SU-DHL-6 (cell line): Measurements from ENCODE around the gene FAM81A.

Source experiments
- EZH2phosphoT487 ChIP-seq: fragments of 200-600 bp; sonication (generic), shearing (Covaris generic); conservative IDR thresholded peaks from 2 replicates; pipeline ENCODE4 v1.6.1; 2018; ENCODE audit warnings: mild to moderate bottlenecking, antibody characterized with exemption, low read length, moderate library complexity, mixed read lengths
- TF ChIP-seq, protein P1 (sequence below): fragments of 200-600 bp; sonication (generic); IDR thresholded peaks from one replicate; pipeline ENCODE4 v1.5.1; 2017; ENCODE audit warnings: antibody characterized with exemption, mild to moderate bottlenecking, low read length, moderate library complexity; ENCODE audit not compliant: insufficient read depth, poor library complexity, severe bottlenecking

DNA sequence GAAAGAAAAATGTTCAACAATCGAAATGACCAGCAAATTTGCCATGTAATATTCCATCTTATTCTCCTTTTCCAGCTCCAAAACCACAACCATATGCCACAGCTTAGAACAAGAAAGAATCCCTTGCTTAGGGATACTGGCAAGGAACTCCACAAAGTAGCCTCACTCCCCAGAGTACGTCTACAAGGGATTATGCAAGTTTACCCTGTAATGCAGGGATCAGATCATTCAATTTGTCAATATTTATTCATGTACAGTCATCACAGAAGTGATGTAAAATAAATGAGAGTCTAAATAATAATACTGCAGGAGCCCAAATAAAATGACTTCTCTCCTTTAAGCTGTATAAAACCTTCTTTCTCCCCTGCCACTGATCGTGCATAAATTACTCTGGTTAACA lies 41.8 kb upstream of the FAM81A start:
- TF ChIP-seq, protein P1, sequence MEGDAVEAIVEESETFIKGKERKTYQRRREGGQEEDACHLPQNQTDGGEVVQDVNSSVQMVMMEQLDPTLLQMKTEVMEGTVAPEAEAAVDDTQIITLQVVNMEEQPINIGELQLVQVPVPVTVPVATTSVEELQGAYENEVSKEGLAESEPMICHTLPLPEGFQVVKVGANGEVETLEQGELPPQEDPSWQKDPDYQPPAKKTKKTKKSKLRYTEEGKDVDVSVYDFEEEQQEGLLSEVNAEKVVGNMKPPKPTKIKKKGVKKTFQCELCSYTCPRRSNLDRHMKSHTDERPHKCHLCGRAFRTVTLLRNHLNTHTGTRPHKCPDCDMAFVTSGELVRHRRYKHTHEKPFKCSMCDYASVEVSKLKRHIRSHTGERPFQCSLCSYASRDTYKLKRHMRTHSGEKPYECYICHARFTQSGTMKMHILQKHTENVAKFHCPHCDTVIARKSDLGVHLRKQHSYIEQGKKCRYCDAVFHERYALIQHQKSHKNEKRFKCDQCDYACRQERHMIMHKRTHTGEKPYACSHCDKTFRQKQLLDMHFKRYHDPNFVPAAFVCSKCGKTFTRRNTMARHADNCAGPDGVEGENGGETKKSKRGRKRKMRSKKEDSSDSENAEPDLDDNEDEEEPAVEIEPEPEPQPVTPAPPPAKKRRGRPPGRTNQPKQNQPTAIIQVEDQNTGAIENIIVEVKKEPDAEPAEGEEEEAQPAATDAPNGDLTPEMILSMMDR: no peak
- TF ChIP-seq EZH2phosphoT487: no peak
